Activated B cell treated with CpG ODN at 0.5 μM for 24 hours (primary cell): Measurements from ENCODE around the gene ST6GALNAC5. TPM values are rescaled to one million over a fixed set of nuclear protein-coding genes. Genes with fewer than 3 reads are reported as not detected.

Experiments used
- ATAC-seq: fragments of 200-7000 bp; cut with Tn5 transposase; one replicate; pipeline ENCODE4 v1.10.0; 2021; ENCODE audit warnings: low read depth, mild to moderate bottlenecking, moderate library complexity
- CTCF ChIA-PET: fragments of 350-600 bp; sonication (Branson Sonifier 250); formaldehyde crosslinking; loops from one replicate; lab custom pipeline; 2021; ENCODE audit warnings: antibody characterized with exemption; lab: Charles Lee
- POLR2A ChIA-PET: fragments of 350-600 bp; sonication (Branson Sonifier 250); formaldehyde crosslinking; loops from one replicate; lab custom pipeline; 2021; ENCODE audit warnings: antibody characterized with exemption; lab: Charles Lee
- DNase-seq: peaks from one replicate; pipeline ENCODE4 v3.0.0; 2022
- H3K27ac Mint-ChIP-seq: one replicate; pipeline ENCODE4 v1.8.0; 2020; ENCODE audit warnings: mixed read lengths
- H3K27me3 Mint-ChIP-seq: one replicate; pipeline ENCODE4 v1.8.0; 2021; ENCODE audit warnings: mixed read lengths
- H3K36me3 Mint-ChIP-seq: one replicate; pipeline ENCODE4 v1.8.0; 2021; ENCODE audit warnings: low read depth, mixed read lengths
- H3K4me1 Mint-ChIP-seq: one replicate; pipeline ENCODE4 v1.8.0; 2021; ENCODE audit warnings: mixed read lengths
- H3K4me3 Mint-ChIP-seq: one replicate; pipeline ENCODE4 v1.8.0; 2020; ENCODE audit warnings: mild to moderate bottlenecking, mixed read lengths
- H3K9me3 Mint-ChIP-seq: one replicate; pipeline ENCODE4 v1.8.0; 2020; ENCODE audit warnings: mixed read lengths
- CTCF ChIP-seq: fragments of 200-600 bp; IDR thresholded peaks from one replicate; pipeline ENCODE4 v1.8.0; 2022; ENCODE audit warnings: antibody characterized with exemption, mild to moderate bottlenecking
- intact Hi-C: fragments of 100-400 bp; cut with micrococcal nuclease; formaldehyde crosslinking; loops from one replicate; pipeline ENCODE4 v1.15.1; 2024
- total RNA-seq: library from RNA; stranded (reverse); gene quantifications from 2 replicates; pipeline ENCODE4 v1.2.3, GENCODE V29; 2022

ST6GALNAC5 gene
- total RNA-seq, 1 donor from 2014 or later: not detected

- no peak for DNase-seq
- no peaks in the 10 kb centered on the region for H3K4me1 Mint-ChIP-seq
- no peaks in the 10 kb centered on the region for H3K9me3 Mint-ChIP-seq
Observed at GRCh38 chr1:76993036-76993435, 125.8 kb downstream of the ST6GALNAC5 start.

GRCh38 chr1:76998582-76999223 lies 131.4 kb downstream of the ST6GALNAC5 start:
- no peaks in the 10 kb centered on the region for H3K27me3 Mint-ChIP-seq
- H3K9me3 Mint-ChIP-seq: no peaks in the 10 kb centered on the region
- H3K4me1 Mint-ChIP-seq: no peaks in the 10 kb centered on the region
- ATAC-seq (no peak), DNase-seq (no peak)
- H3K27ac Mint-ChIP-seq: no peak overlapping the region
- ChIA-PET POLR2A (no interaction called here), CTCF (no interaction called here)
- H3K4me3 Mint-ChIP-seq: no peak overlapping the region
- intact Hi-C loops: no loop called here
- H3K36me3 Mint-ChIP-seq: no peaks in the 10 kb centered on the region
- no peak for TF ChIP-seq CTCF

More at GRCh38 chr1:76993036-76993435, 125.8 kb downstream of the ST6GALNAC5 start:
- POLR2A ChIA-PET: no interaction called here
- H3K4me3 Mint-ChIP-seq: no peak overlapping the region
- no peak for ATAC-seq
- no peaks in the 10 kb centered on the region for H3K36me3 Mint-ChIP-seq
- TF ChIP-seq CTCF: no peak
- CTCF ChIA-PET: no interaction called here
- intact Hi-C loops: no loop called here
- no peaks in the 10 kb centered on the region for H3K27me3 Mint-ChIP-seq
- no peak overlapping the region for H3K27ac Mint-ChIP-seq

- Mint-ChIP-seq H3K27ac (no peak overlapping the region), H3K36me3 (no peaks in the 10 kb centered on the region), H3K9me3 (no peaks in the 10 kb centered on the region), H3K4me1 (no peaks in the 10 kb centered on the region), H3K4me3 (no peak overlapping the region), H3K27me3 (no peaks in the 10 kb centered on the region)
- ATAC-seq (no peak), DNase-seq (no peak)
- intact Hi-C loops: no loop called here
- ChIA-PET POLR2A (no interaction called here), CTCF (no interaction called here)
- no peak for TF ChIP-seq CTCF
Observed at GRCh38 chr1:77007675-77008074, 140.4 kb downstream of the ST6GALNAC5 start.

- H3K4me3 Mint-ChIP-seq: no peak overlapping the region
- no peaks in the 10 kb centered on the region for H3K4me1 Mint-ChIP-seq
- intact Hi-C loops: no loop called here
- H3K36me3 Mint-ChIP-seq: no peaks in the 10 kb centered on the region
- DNase-seq: no peak
- CTCF ChIA-PET: no interaction called here
- POLR2A ChIA-PET: no interaction called here
- no peak for TF ChIP-seq CTCF
- no peak for ATAC-seq
- H3K27ac Mint-ChIP-seq: no peak overlapping the region
- H3K9me3 Mint-ChIP-seq: no peaks in the 10 kb centered on the region
- H3K27me3 Mint-ChIP-seq: no peaks in the 10 kb centered on the region
Observed at GRCh38 chr1:77010937-77011336, 143.7 kb downstream of the ST6GALNAC5 start.

GRCh38 chr1:77012066-77012465 lies 144.8 kb downstream of the ST6GALNAC5 start:
- no peak for ATAC-seq
- Mint-ChIP-seq H3K36me3 (no peaks in the 10 kb centered on the region), H3K4me1 (no peaks in the 10 kb centered on the region), H3K9me3 (no peaks in the 10 kb centered on the region), H3K27me3 (no peaks in the 10 kb centered on the region), H3K4me3 (no peak overlapping the region), H3K27ac (no peak overlapping the region)
- no peak for DNase-seq
- intact Hi-C loops: no loop called here
- TF ChIP-seq CTCF: no peak
- ChIA-PET POLR2A (no interaction called here), CTCF (no interaction called here)
